GM12872 (cell line): ENCODE measurements around the gene SH3RF2.

ENCODE experiments used
- CTCF ChIP-seq: IDR thresholded peaks from 3 replicates; pipeline ENCODE4 v1.5.1; 2011; ENCODE audit warnings: low read depth, mild to moderate bottlenecking, low read length, moderate library complexity; ENCODE audit not compliant: insufficient read depth

Gene SH3RF2

GRCh38 chr5:146050086-146050485, 113.7 kb downstream of the SH3RF2 start:
- TF ChIP-seq CTCF = no peak

- no peak for TF ChIP-seq CTCF
These were observed 115.3 kb downstream of the SH3RF2 start for GRCh38 chr5:146051678-146052077.

GRCh38 chr5:146052780-146053179, 116.4 kb downstream of the SH3RF2 start:
- peak; percentile 35 for TF ChIP-seq CTCF

- no peak for TF ChIP-seq CTCF
These were observed 119.1 kb downstream of the SH3RF2 start for GRCh38 chr5:146055432-146055831.

- TF ChIP-seq CTCF = no peak
These were observed 123.3 kb downstream of the SH3RF2 start for GRCh38 chr5:146059460-146060220.

GRCh38 chr5:146060221-146060585, 123.8 kb downstream of the SH3RF2 start:
- no peak for TF ChIP-seq CTCF

- no peak for TF ChIP-seq CTCF
These were observed 130.6 kb downstream of the SH3RF2 start for GRCh38 chr5:146066968-146067367.

- TF ChIP-seq CTCF = no peak
These were observed 131.8 kb downstream of the SH3RF2 start for GRCh38 chr5:146068206-146068605.
